GM10847 (cell line): Measurements from ENCODE around the gene MACROD2.

ENCODE experiments used
- POLR2A ChIP-seq: IDR thresholded peaks from 2 replicates; pipeline ENCODE4 v1.6.1; 2011; ENCODE audit not compliant: insufficient read length; ENCODE audit errors: extremely low read depth

MACROD2 gene

DNA sequence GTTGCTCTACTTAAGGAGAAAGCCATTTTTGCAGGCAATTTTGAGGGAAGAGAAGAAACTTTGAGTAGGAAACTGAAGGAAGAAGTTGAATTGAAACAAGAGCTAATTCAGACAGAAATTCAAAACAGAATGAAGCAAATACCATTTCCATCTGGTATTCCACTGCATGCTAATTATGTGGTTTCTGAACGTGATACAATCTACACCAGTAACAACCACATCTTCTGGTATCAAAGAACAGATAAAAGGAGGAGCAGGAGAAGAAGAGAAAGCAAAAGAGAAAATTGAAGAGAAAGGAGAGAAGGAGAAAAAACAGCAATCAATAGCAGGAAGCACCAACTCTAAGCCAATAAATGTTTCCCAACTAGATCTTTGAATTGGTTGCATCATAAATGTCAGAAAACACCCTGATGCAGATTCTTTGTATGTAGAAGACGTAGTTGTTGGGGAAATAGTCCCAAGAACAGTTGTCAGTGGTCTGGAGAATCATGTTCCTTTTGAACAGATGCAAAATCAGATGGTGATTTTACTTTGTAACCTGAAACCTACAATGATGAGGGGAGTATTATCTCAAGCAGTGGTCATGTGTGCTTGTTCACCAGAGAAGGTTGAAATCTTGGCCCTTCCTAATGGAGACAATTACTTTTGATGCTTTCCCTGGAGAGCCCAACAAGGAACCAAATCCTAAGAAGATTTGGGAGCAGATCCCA lies 132.4 kb downstream of the MACROD2 start:
- TF ChIP-seq POLR2A = no peak

DNA sequence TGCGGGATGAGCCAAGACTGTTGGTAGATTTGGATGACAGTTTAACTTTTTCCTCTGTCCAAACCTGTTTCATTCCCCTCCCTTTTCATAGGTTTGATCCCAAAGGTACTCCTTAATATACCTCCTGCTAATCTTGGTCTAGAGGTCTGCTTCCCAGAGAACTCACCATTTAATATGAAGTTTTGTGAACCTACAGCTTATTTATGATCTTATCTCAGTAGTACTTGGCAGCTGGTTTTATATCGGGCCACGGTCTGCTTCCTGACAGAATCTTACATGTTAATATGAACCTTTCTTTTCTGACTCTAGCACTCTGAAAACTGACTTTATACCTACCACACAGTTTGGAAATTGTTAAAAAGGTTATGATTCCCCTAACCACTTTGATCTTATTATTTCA lies 138.7 kb downstream of the MACROD2 start:
- no peak for TF ChIP-seq POLR2A

GRCh38 chr20:14142171-14142570 lies 146.9 kb downstream of the MACROD2 start:
- TF ChIP-seq POLR2A = no peak

DNA sequence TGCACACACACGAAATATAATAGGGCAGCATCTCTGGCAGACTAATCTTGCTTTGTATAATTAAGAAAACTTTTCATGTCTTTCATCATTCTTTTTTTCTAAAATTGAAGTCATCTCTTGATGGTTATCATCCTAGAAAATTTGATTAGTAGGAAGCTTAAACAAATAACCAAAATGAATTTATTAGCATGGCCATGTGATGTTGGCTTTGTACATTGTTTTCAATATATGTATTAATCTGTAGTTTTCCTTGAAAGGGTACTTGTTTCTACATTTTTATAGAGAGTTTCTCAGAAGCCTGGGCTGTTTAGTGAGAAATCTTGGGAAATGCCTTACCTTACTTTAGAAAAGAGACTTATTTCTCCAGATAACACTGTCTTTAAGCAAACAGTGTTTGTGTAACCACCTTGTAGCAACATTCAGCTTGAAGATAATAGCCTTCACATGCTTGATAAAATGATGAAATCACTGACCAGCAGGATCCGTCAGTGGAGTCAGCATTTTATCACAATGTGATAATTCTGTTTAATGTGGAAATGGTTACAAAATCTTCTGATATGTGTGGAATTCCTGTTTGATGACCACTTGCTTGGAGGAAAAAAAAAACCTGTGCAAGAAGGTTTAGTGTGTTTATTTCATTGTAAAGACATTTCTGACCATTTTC lies 147.8 kb downstream of the MACROD2 start:
- no peak for TF ChIP-seq POLR2A

GRCh38 chr20:14148042-14148441 lies 152.7 kb downstream of the MACROD2 start:
- no peak for TF ChIP-seq POLR2A

GRCh38 chr20:14155361-14155760 lies 160.0 kb downstream of the MACROD2 start:
- TF ChIP-seq POLR2A = no peak

DNA sequence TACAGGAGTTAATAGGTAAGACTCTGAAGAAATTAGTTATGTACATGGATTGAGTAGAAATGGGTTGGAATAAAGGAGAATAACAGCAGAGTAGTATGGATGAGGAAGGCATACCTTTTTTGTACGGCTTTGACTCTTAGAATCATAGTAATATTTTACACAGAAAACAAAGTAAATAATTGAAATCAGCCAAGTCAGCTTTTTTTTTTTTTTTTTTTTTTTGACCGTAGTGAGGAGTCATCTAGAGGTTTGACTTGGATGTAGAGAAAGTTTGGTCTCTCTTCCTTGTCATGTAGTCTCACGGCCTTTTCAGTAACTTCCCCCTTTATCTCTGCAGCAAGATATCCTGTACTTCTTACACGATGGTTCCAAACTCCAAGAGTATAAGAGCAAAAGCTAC lies 183.2 kb downstream of the MACROD2 start:
- no peak for TF ChIP-seq POLR2A

GRCh38 chr20:14178952-14179351 lies 183.6 kb downstream of the MACROD2 start:
- TF ChIP-seq POLR2A = no peak

DNA sequence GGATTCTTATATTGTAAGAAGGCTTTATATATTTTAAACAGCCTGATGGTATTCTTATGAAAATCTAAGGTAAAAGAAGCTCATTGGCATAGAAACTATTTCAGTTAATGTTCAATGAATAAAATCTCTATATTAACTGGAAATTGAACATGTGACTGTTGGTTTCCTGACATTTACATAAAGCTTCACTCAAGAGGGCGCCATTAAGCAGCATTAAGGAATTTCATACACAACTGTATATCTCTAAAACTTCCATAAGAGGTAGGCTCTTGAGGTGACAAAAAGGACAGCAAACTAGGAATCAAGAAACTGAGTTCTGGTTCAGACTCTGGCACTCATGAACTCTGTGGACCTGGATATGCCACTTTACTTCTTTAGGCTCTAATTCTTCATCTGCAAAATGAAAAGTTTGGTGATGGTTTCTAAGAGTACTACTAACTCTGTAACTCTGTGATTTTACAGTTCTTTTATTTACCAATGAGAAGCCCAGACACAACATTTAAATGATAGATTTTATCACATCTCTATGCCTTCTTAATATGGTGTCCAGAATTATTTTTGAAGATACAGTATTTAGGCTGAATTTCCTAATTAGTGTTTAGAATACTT lies 194.6 kb downstream of the MACROD2 start:
- TF ChIP-seq POLR2A = no peak

GRCh38 chr20:14191559-14191958 lies 196.2 kb downstream of the MACROD2 start:
- no peak for TF ChIP-seq POLR2A

GRCh38 chr20:14193443-14193842 lies 198.1 kb downstream of the MACROD2 start:
- no peak for TF ChIP-seq POLR2A

DNA sequence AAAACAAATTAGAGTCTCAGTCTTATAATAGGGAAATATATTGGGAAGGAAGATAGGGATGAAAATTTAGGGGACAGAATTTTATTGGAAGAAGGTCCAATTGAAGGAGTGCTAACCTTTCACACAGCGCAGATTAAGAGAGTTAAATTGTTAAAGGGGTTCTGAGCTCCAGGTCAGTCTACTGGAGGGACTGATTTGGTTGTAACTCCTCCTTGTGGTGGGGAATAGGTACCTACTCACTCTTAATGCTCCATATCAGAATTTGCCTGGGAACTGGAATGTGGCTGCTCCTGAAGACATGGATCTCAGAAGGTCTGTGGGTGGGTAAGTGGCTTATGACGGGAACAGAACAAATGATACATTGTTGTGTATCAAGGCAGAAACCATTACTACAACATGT lies 198.6 kb downstream of the MACROD2 start:
- no peak for TF ChIP-seq POLR2A

DNA sequence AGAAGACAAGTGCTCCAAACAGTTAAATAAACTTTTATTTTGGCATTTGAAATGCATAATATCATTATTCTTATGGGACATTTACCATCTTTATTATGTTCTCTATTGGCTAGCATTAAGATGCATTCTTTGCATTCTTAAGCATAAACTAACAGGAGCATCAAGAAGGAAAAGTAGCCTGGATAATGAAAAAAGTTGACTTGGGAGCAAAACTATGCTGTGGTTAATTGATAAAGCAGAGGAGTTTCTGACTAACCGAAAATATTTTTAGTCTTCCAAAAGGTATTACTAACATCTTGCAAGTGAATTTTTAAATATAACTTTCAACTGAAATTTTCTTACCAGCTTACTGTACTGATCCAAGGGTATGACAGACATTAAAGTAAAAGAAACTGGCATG lies 201.8 kb downstream of the MACROD2 start:
- TF ChIP-seq POLR2A = no peak

DNA sequence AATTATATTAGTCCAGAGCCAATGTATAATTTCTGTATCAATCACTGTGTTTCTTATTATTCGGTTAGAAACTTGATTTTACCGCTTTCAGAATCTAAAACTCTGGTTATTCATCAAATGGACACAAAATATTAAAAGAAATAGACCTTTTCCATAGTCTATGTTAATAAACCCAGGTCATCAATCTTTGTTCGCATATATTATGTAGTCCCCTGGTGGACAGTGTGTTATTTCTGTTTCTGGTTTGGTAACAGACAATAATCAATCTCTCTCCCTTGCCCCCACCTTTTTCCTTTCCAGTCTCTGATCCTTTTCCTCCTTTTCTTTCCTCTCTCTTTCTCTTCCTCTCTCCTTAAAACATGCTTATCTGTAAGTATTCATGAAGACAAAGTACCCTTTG lies 203.1 kb downstream of the MACROD2 start:
- no peak for TF ChIP-seq POLR2A

DNA sequence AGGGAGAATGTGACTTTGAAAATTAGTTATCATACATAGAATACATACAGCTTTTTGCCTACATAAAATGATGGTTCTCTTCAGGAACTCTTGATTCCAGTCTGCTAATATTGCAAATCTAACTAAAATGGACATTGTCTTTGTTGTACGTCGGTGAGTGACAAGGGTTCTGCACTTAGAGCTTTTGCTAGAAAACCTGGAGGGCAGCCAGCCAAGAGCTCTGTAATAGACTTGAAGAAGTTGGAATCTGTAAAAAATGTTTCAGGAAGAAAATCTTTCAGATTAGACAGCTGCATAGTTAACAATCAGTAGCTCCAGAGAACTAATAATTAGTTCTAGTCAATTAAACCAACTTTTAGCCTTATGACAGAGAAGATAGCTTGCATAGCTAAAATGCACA lies 203.8 kb downstream of the MACROD2 start:
- TF ChIP-seq POLR2A = no peak

DNA sequence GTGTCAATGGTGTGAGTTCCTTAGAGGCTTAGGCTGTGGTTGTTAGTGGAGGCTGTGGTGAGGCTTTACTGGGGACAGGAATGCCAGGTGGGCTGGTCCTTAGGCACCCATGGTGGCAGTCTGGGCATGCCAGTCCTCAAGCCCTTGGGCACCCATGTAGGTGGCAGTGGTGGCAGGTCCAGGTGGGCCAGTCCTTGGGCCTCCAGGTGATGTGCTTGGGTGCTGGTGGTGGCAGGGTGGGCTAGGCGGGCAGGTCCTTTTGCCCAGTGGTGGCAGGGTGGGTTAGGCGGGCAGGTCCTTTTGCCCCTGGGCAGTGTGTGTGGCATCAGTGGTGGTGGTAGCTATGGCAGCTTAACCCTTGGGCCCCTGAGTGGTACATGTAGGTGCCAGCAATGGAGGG lies 208.3 kb downstream of the MACROD2 start:
- no peak for TF ChIP-seq POLR2A
